H1 (cell line): ENCODE results near the gene EML4. TPM values are rescaled to one million over a fixed set of nuclear protein-coding genes. Genes with fewer than 3 reads are reported as not detected.
A peak's percentile ranks its signal among the peaks of the same experiment; 100 is the strongest.

Experiments
- CTCF ChIA-PET: fragments of 300-600 bp; sonication (Branson Sonifier 250); formaldehyde crosslinking; loops from one replicate; lab custom pipeline; 2021; ENCODE audit not compliant: partially characterized antibody; lab: Charles Lee
- POLR2A ChIA-PET: fragments of 300-600 bp; sonication (Branson Sonifier 250); formaldehyde crosslinking; loops from one replicate; lab custom pipeline; 2021; ENCODE audit warnings: inconsistent platforms; ENCODE audit not compliant: partially characterized antibody; lab: Charles Lee
- DNase-seq, 2 experiments: peaks; one replicate each; pipeline versions ENCODE4 v3.0.0 to v3.0.0-alpha.2; 2010 to 2022; ENCODE audit warnings: low spot score in 2 of 2, low read depth in 1 of 2, mixed read lengths in 1 of 2
- FAIRE-seq: peaks from 2 replicates; lab custom pipeline; 2011; peaks lifted over from hg19 to GRCh38; lab: Jason Lieb, UNC
- H2AFZ ChIP-seq: 2 replicates; pipeline ENCODE4 v1.8.1; 2012; ENCODE audit warnings: low read length, inconsistent platforms
- H2AK5ac ChIP-seq: 2 replicates; pipeline ENCODE4 v1.6.1; 2013; ENCODE audit warnings: low read depth, low read length
- H2BK120ac ChIP-seq: replicated peaks from 2 replicates; pipeline ENCODE3; 2013; ENCODE audit warnings: low read depth, low read length, inconsistent platforms
- H2BK12ac ChIP-seq: 2 replicates; pipeline ENCODE4 v1.6.1; 2013; ENCODE audit warnings: low read depth, low read length
- H2BK15ac ChIP-seq: 2 replicates; pipeline ENCODE4 v1.6.1; 2013; ENCODE audit warnings: low read length
- H2BK20ac ChIP-seq: 2 replicates; pipeline ENCODE4 v1.6.1; 2013; ENCODE audit warnings: low read length
- H2BK5ac ChIP-seq: 2 replicates; pipeline ENCODE4 v1.6.1; 2013; ENCODE audit warnings: low read depth, low read length
- H3K14ac ChIP-seq: 2 replicates; pipeline ENCODE4 v1.6.1; 2013; ENCODE audit warnings: inconsistent platforms; ENCODE audit not compliant: insufficient read length
- H3K18ac ChIP-seq: 2 replicates; pipeline ENCODE4 v1.6.1; 2013; ENCODE audit warnings: low read length; ENCODE audit errors: extremely low read depth
- H3K23ac ChIP-seq: 2 replicates; pipeline ENCODE4 v1.6.1; 2013; ENCODE audit warnings: inconsistent platforms; ENCODE audit not compliant: insufficient read length
- H3K23me2 ChIP-seq: 2 replicates; pipeline ENCODE4 v1.6.1; 2013; ENCODE audit warnings: low read depth, low read length
- H3K27ac ChIP-seq: 2 replicates; pipeline ENCODE4 v1.6.1; 2011; ENCODE audit warnings: low read depth, low read length, inconsistent platforms
- H3K27me3 ChIP-seq, 4 experiments: replicated peaks in 1 of 4; 1 replicate in 1 of 4; 2 replicates in 3 of 4; pipeline versions ENCODE4 v1.6.1 to v1.8.1; 2011 to 2013; ENCODE audit warnings: low read length in 3 of 4, mild to moderate bottlenecking in 3 of 4, inconsistent platforms in 2 of 4, mixed read lengths in 2 of 4, moderate library complexity in 1 of 4; ENCODE audit not compliant: control insufficient read depth in 3 of 4, insufficient read depth in 3 of 4; ENCODE audit errors: extremely low read depth in 1 of 4
- H3K36me3 ChIP-seq, 4 experiments: 2 replicates each; pipeline versions ENCODE4 v1.6.1 to v1.8.1; 2011 to 2013; ENCODE audit warnings: mild to moderate bottlenecking in 4 of 4, low read length in 3 of 4, moderate library complexity in 2 of 4, control low read depth in 1 of 4, inconsistent platforms in 1 of 4; ENCODE audit not compliant: insufficient read depth in 4 of 4, control insufficient read depth in 2 of 4
- H3K4ac ChIP-seq: replicated peaks from 2 replicates; pipeline ENCODE3; 2013; ENCODE audit warnings: low read length, low read depth, mixed read lengths, inconsistent platforms; ENCODE audit not compliant: insufficient read length
- H3K4me1 ChIP-seq, 4 experiments: replicated peaks in 1 of 4; 1 replicate in 1 of 4; 2 replicates in 3 of 4; pipeline versions ENCODE4 v1.6.1 to v1.8.1; 2011 to 2013; ENCODE audit warnings: low read length in 3 of 4, inconsistent platforms in 2 of 4, mixed read lengths in 1 of 4; ENCODE audit not compliant: insufficient read depth in 4 of 4, control insufficient read depth in 3 of 4
- H3K4me2 ChIP-seq, 2 experiments: 2 replicates each; pipeline versions ENCODE4 v1.6.1 to v1.8.1; 2011 to 2013; ENCODE audit warnings: low read depth in 2 of 2, low read length in 2 of 2, control low read depth in 1 of 2, inconsistent platforms in 1 of 2, mild to moderate bottlenecking in 1 of 2; ENCODE audit not compliant: insufficient read depth in 1 of 2
- H3K4me3 ChIP-seq, 4 experiments: fragments of 200-600, 300-600 bp in 1 of 4; sonication (generic), shearing (Covaris generic), sonication (Bioruptor Twin) in 1 of 4; 2 replicates each; pipeline versions ENCODE4 v1.5.1 to v1.8.1; 2011 to 2016; ENCODE audit warnings: low read length in 4 of 4, low read depth in 3 of 4, control low read depth in 2 of 4, inconsistent platforms in 2 of 4, mild to moderate bottlenecking in 2 of 4, mixed read lengths in 1 of 4, moderate library complexity in 1 of 4; ENCODE audit not compliant: insufficient read depth in 2 of 4; ENCODE audit errors: extremely low read depth in 1 of 4
- H3K56ac ChIP-seq: replicated peaks from 2 replicates; pipeline ENCODE3; 2013; ENCODE audit warnings: low read depth, mild to moderate bottlenecking, mixed read lengths, low read length, inconsistent platforms; ENCODE audit not compliant: insufficient read length
- H3K79me1 ChIP-seq: 2 replicates; pipeline ENCODE4 v1.6.1; 2013; ENCODE audit warnings: low read depth, low read length, control low read depth
- H3K79me2 ChIP-seq, 2 experiments: 2 replicates each; pipeline versions ENCODE4 v1.6.1 to v1.8.1; 2012 to 2013; ENCODE audit warnings: low read length in 2 of 2, mild to moderate bottlenecking in 2 of 2, inconsistent platforms in 1 of 2; ENCODE audit not compliant: insufficient read depth in 2 of 2, control insufficient read depth in 1 of 2
- H3K9ac ChIP-seq, 4 experiments: replicated peaks in 1 of 4; 1 replicate in 1 of 4; 2 replicates in 3 of 4; pipeline versions ENCODE4 v1.6.1 to v1.8.1; 2011 to 2013; ENCODE audit warnings: low read depth in 3 of 4, low read length in 3 of 4, control low read depth in 2 of 4, mild to moderate bottlenecking in 2 of 4, moderate library complexity in 2 of 4, inconsistent platforms in 1 of 4; ENCODE audit errors: extremely low read depth in 1 of 4
- H3K9me3 ChIP-seq, 2 experiments: 2 replicates each; pipeline versions ENCODE4 v1.6.1 to v1.8.1; 2012 to 2013; ENCODE audit warnings: mild to moderate bottlenecking in 2 of 2, moderate library complexity in 2 of 2, control low read depth in 1 of 2, inconsistent platforms in 1 of 2, low read depth in 1 of 2, low read length in 1 of 2, mixed read lengths in 1 of 2; ENCODE audit not compliant: insufficient read depth in 2 of 2
- H4K20me1 ChIP-seq, 2 experiments: replicated peaks in 1 of 2; 2 replicates each; pipeline versions ENCODE3 to v1.8.1; 2011 to 2013; ENCODE audit warnings: inconsistent platforms in 2 of 2, low read length in 2 of 2, mild to moderate bottlenecking in 1 of 2; ENCODE audit not compliant: insufficient read depth in 2 of 2, control insufficient read depth in 1 of 2
- H4K5ac ChIP-seq: 2 replicates; pipeline ENCODE4 v1.6.1; 2013; ENCODE audit warnings: low read length, low read depth, mixed read lengths, inconsistent platforms; ENCODE audit not compliant: insufficient read length
- H4K8ac ChIP-seq: 2 replicates; pipeline ENCODE4 v1.8.0; 2013; ENCODE audit warnings: mild to moderate bottlenecking, moderate library complexity, low read length, inconsistent platforms; ENCODE audit not compliant: insufficient read depth; ENCODE audit errors: extremely low read depth
- H4K91ac ChIP-seq: replicated peaks from 2 replicates; pipeline ENCODE3; 2013; ENCODE audit warnings: low read length, mixed read lengths, inconsistent platforms; ENCODE audit not compliant: insufficient read length
- ASH2L ChIP-seq: fragments of 200-600, 300-600 bp; sonication (generic); IDR thresholded peaks from one replicate; pipeline ENCODE4 v1.7.1; 2017; ENCODE audit warnings: low read length
- BCL11A ChIP-seq, 2 experiments: IDR thresholded peaks; one replicate each; pipeline ENCODE4 v1.6.1; 2011; ENCODE audit warnings: low read depth in 2 of 2, low read length in 2 of 2, mild to moderate bottlenecking in 2 of 2
- KDM4A ChIP-seq: IDR thresholded peaks from one replicate; pipeline ENCODE4 v1.7.1; 2012; ENCODE audit warnings: low read depth, mild to moderate bottlenecking, moderate library complexity, low read length, inconsistent platforms; ENCODE audit not compliant: severe bottlenecking
- SAP30 ChIP-seq: fragments of 300-600 bp; sonication (generic); IDR thresholded peaks from 2 replicates; pipeline ENCODE4 v1.7.1; 2012; ENCODE audit warnings: low read length, moderate library complexity, mild to moderate bottlenecking, inconsistent platforms; ENCODE audit not compliant: insufficient read depth, insufficient replicate concordance
- WGBS, 2 experiments: shearing (Covaris generic) in 1 of 2; methylation state at CpG; one replicate each; pipeline versions ENCODE4 v1.1.6 to v1.1.7; 2013 to 2015; ENCODE audit warnings: low lambda C conversion rate in 2 of 2, mixed read lengths in 2 of 2, inconsistent platforms in 1 of 2, low coverage in 1 of 2, missing lambda C conversion rate in 1 of 2; ENCODE audit not compliant: insufficient replicate concordance in 2 of 2, insufficient coverage in 1 of 2, insufficient read length in 1 of 2; ENCODE audit errors: extremely low coverage in 1 of 2, missing lambda C conversion rate in 1 of 2; 5-methylcytosine and 5-hydroxymethylcytosine counted together
- polyA plus RNA-seq, 7 experiments: library from polyadenylated mRNA; depleted of rRNA in 3 of 7; stranded (reverse) in 5 of 7; unstranded in 2 of 7; fragments of >200 nt in 5 of 7; fragments of 200-250 nt in 2 of 7; gene quantifications; 1 replicate in 5 of 7; 2 replicates in 1 of 7; 4 replicates in 1 of 7; pipeline versions ENCODE4 v1.2.1 to v1.2.3, GENCODE V29; 2011 to 2013; ENCODE audit warnings: missing spikeins in 2 of 7, mixed read lengths in 2 of 7
- total RNA-seq: library from RNA; stranded (reverse); fragmentation: NEBNext Ultra II Directional; extraction: Animal tissue kit (Norgen Biotek cat#: 25700); gene quantifications from 2 replicates; pipeline ENCODE4 v1.2.1, GENCODE V29; 2021

The EML4 gene
- total and polyA plus RNA-seq, 2 of the 8 experiments (the other 6 are each of a cell fraction or from before 2014, with no cell fraction given), result 50.1 to 104 TPM

- 0 out of 2 replicates have a peak overlapping the region, but pooled peaks have one; percentile 67 for H2BK5ac ChIP-seq
- H2AFZ ChIP-seq, result no peak overlapping the region
- H3K23ac ChIP-seq, result no peak overlapping the region
- no peaks in the 10 kb centered on the region for H3K36me3 ChIP-seq
- CTCF ChIA-PET, result interaction anchor here (1.2 kb wide), 2 partner anchors 12 to 81 kb away, joined by 3 to 6 read pairs; no protein-coding TSS in a partner anchor
- no peaks in the 10 kb centered on the region; the same call in 1 of the 2 replicates for H3K79me1 ChIP-seq
- TF ChIP-seq SAP30, result no peak
- peak; percentile 20 for TF ChIP-seq KDM4A
- peak; percentile 85 for TF ChIP-seq ASH2L
- no peak for TF ChIP-seq BCL11A (IDR thresholded peaks at IDR 0.05; ENCODE audit: low read depth in 2 of 2, low read length in 2 of 2)
- peak overlapping the region; percentile 73; the same call in 1 of the 2 replicates for H3K18ac ChIP-seq
- H3K14ac ChIP-seq, result no peak overlapping the region
- H4K20me1 ChIP-seq, result no peaks in the 10 kb centered on the region
- no peak overlapping the region for H2BK15ac ChIP-seq
- peak overlapping the region; percentile 80 to 93 (median 86) for H3K4me3 ChIP-seq
- no peak overlapping the region for H3K56ac ChIP-seq
- WGBS, 2 experiments, result 6% methylated on average over 9 of the region's 10 CpGs; no CpG with 5 or more reads in 1 of the 2 experiments
- DNase-seq (no peak), FAIRE-seq (no peak)
- H3K4me1 ChIP-seq, result peaks cover 0 to 4% (median 2%) of the 10 kb centered on the region in 4 experiments; a peak in 4 of 7 replicates
- peak overlapping the region; percentile 81 to 97 for H3K4me2 ChIP-seq
- H2BK20ac ChIP-seq, result 0 out of 2 replicates have a peak overlapping the region, but pooled peaks have one; percentile 25
- POLR2A ChIA-PET, result interaction anchor here (1.2 to 2.8 kb wide), 4 partner anchors 10 to 108 kb away, joined by 3 to 10 read pairs (median 4); no protein-coding TSS in a partner anchor
- peak overlapping the region; percentile 15 to 92 (median 88) for H3K9ac ChIP-seq
- H3K4ac ChIP-seq, result no peak overlapping the region
- H3K27me3 ChIP-seq, result no peaks in the 10 kb centered on the region; a peak in 1 of 7 replicates
- H3K9me3 ChIP-seq, result no peaks in the 10 kb centered on the region
- H4K91ac ChIP-seq, result no peak overlapping the region
- H2BK120ac ChIP-seq, result no peak overlapping the region
- H2AK5ac ChIP-seq, result no peak overlapping the region
- peak overlapping the region; percentile 96; the same call in 1 of the 2 replicates for H4K8ac ChIP-seq
- H2BK12ac ChIP-seq, result no peak overlapping the region
- H3K79me2 ChIP-seq, result peaks cover 6 to 56% of the 10 kb centered on the region in 2 experiments
- H4K5ac ChIP-seq, result peak overlapping the region; percentile 29
- peak overlapping the region; percentile 71 for H3K27ac ChIP-seq
- no peaks in the 10 kb centered on the region for H3K23me2 ChIP-seq
Measured at GRCh38 chr2:42169874-42170521, 845 bp downstream of the EML4 start.
